ENCODE results near the gene GPR158. TPM values are rescaled to one million over a fixed set of nuclear protein-coding genes. Genes with fewer than 3 reads are reported as not detected.

The GPR158 gene
- total RNA-seq, 1 experiment from 2014 or later = 0.07 TPM

GRCh38 chr10:25582961-25583360 lies 408.2 kb downstream of the GPR158 start:
- ChIA-PET CTCF (no interaction called here), POLR2A (no interaction called here)
- intact Hi-C loops (cut with micrococcal nuclease; ENCODE audit: unreplicated experiment) = no loop called here
- Histone ChIP-seq H3K27me3 (replicated peaks; ENCODE audit: control insufficient read depth, insufficient read depth, low read length) (no peaks in the 10 kb centered on the region), H3K4me3 (ENCODE audit: low read depth, low read length) (no peak overlapping the region), H3K9me3 (peaks cover 3% of the 10 kb centered on the region; the same call in 1 of the 2 replicates), H3K36me3 (ENCODE audit: control insufficient read depth, insufficient read depth, low read length) (no peaks in the 10 kb centered on the region), H3K4me1 (no peaks in the 10 kb centered on the region)
- DNase-seq = no peak
- Mint-ChIP-seq H3K9me3 (ENCODE audit: unreplicated experiment) (peaks cover 20% of the 10 kb centered on the region), H3K4me3 (ENCODE audit: unreplicated experiment) (no peak overlapping the region), H3K27ac (ENCODE audit: unreplicated experiment) (no peak overlapping the region), H3K4me1 (ENCODE audit: low read depth, unreplicated experiment) (no peaks in the 10 kb centered on the region), H3K27me3 (ENCODE audit: insufficient read depth, unreplicated experiment) (no peaks in the 10 kb centered on the region), H3K36me3 (ENCODE audit: insufficient read depth, unreplicated experiment) (no peaks in the 10 kb centered on the region)
- no peak for TF ChIP-seq CTCF (IDR thresholded peaks at IDR 0.05; ENCODE audit: insufficient read depth in 1 of 2, low read depth in 1 of 2, low read length in 1 of 2, severe bottlenecking in 1 of 2, unreplicated experiment in 1 of 2)
- BruUV-seq (replicated peaks) = no TSS peak

GRCh38 chr10:25600651-25601050 lies 425.9 kb downstream of the GPR158 start:
- no peaks in the 10 kb centered on the region for H3K4me1 ChIP-seq
- H3K27me3 ChIP-seq (replicated peaks; ENCODE audit: control insufficient read depth, insufficient read depth, low read length) = no peaks in the 10 kb centered on the region
- no peak overlapping the region for H3K4me3 ChIP-seq (ENCODE audit: low read depth, low read length)
- Mint-ChIP-seq H3K9me3 (ENCODE audit: unreplicated experiment) (no peaks in the 10 kb centered on the region), H3K4me3 (ENCODE audit: unreplicated experiment) (no peak overlapping the region), H3K27ac (ENCODE audit: unreplicated experiment) (no peak overlapping the region), H3K27me3 (ENCODE audit: insufficient read depth, unreplicated experiment) (peaks cover 16% of the 10 kb centered on the region), H3K4me1 (ENCODE audit: low read depth, unreplicated experiment) (no peaks in the 10 kb centered on the region), H3K36me3 (ENCODE audit: insufficient read depth, unreplicated experiment) (no peaks in the 10 kb centered on the region)
- ChIA-PET CTCF (no interaction called here), POLR2A (no interaction called here)
- intact Hi-C loops (cut with micrococcal nuclease; ENCODE audit: unreplicated experiment) = no loop called here
- DNase-seq = no peak
- no peak for TF ChIP-seq CTCF (IDR thresholded peaks at IDR 0.05; ENCODE audit: insufficient read depth in 1 of 2, low read depth in 1 of 2, low read length in 1 of 2, severe bottlenecking in 1 of 2, unreplicated experiment in 1 of 2)
- BruUV-seq (replicated peaks) = no TSS peak
- no peaks in the 10 kb centered on the region for H3K9me3 ChIP-seq
- H3K36me3 ChIP-seq (ENCODE audit: control insufficient read depth, insufficient read depth, low read length) = no peaks in the 10 kb centered on the region

GRCh38 chr10:25604591-25604990 lies 429.8 kb downstream of the GPR158 start:
- ChIA-PET POLR2A (no interaction called here), CTCF (no interaction called here)
- no TSS peak for BruUV-seq (replicated peaks)
- no peak overlapping the region for H3K27ac Mint-ChIP-seq (ENCODE audit: unreplicated experiment)
- no peaks in the 10 kb centered on the region for H3K36me3 ChIP-seq (ENCODE audit: control insufficient read depth, insufficient read depth, low read length)
- intact Hi-C loops (cut with micrococcal nuclease; ENCODE audit: unreplicated experiment) = no loop called here
- no peak for TF ChIP-seq CTCF (IDR thresholded peaks at IDR 0.05; ENCODE audit: insufficient read depth in 1 of 2, low read depth in 1 of 2, low read length in 1 of 2, severe bottlenecking in 1 of 2, unreplicated experiment in 1 of 2)
- no peaks in the 10 kb centered on the region for H3K9me3 ChIP-seq
- H3K27me3 Mint-ChIP-seq (ENCODE audit: insufficient read depth, unreplicated experiment) = peaks cover 3% of the 10 kb centered on the region
- no peaks in the 10 kb centered on the region for H3K36me3 Mint-ChIP-seq (ENCODE audit: insufficient read depth, unreplicated experiment)
- no peaks in the 10 kb centered on the region for H3K4me1 Mint-ChIP-seq (ENCODE audit: low read depth, unreplicated experiment)
- H3K4me3 ChIP-seq (ENCODE audit: low read depth, low read length) = no peak overlapping the region
- H3K4me3 Mint-ChIP-seq (ENCODE audit: unreplicated experiment) = no peak overlapping the region
- no peaks in the 10 kb centered on the region for H3K27me3 ChIP-seq (replicated peaks; ENCODE audit: control insufficient read depth, insufficient read depth, low read length)
- H3K9me3 Mint-ChIP-seq (ENCODE audit: unreplicated experiment) = no peaks in the 10 kb centered on the region
- H3K4me1 ChIP-seq = no peaks in the 10 kb centered on the region
- no peak for DNase-seq

Measured in Caco-2 (cell line).